Measurements from ENCODE around the gene XPNPEP2.

Gene XPNPEP2

DNA sequence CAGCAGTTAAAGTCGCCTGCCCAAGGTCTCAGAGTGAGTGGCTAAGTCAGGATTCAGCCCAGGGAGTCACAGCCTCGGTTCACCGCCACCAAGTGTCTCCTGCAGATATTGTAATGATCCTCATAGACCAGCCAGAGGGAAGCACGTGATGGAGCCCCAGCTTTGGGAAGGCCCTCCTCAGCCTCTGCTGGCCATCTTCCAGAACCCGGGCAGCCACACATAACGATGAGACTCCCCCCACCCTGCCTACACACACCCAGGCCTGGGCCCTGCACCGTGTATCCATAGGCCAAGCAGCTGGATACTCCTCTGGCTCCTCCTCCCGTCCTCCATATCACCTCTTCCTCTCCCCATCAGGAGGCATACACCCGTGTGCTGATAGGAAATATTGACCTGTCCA is 21.4 kb downstream of the XPNPEP2 start:
- H3K4me3 ChIP-seq (ENCODE audit: low read length), result no peak overlapping the region
- no peaks in the 10 kb centered on the region for H3K79me2 ChIP-seq (ENCODE audit: control insufficient read depth, low read length)
- H3K27ac ChIP-seq (ENCODE audit: low read depth, low read length), result no peak overlapping the region
- peaks cover 60% of the 10 kb centered on the region for H3K4me1 ChIP-seq (ENCODE audit: control insufficient read depth, low read length)
- no peaks in the 10 kb centered on the region for H3K9me3 ChIP-seq (ENCODE audit: control insufficient read depth, insufficient read depth, low read length)
- no peaks in the 10 kb centered on the region for H4K20me1 ChIP-seq (ENCODE audit: control insufficient read depth, insufficient read depth, low read depth, low read length)
- H3K27me3 ChIP-seq (ENCODE audit: control insufficient read depth, low read length), result no peaks in the 10 kb centered on the region
- H3K36me3 ChIP-seq (ENCODE audit: control insufficient read depth, low read length), result no peaks in the 10 kb centered on the region
- H3K9me2 ChIP-seq (replicated peaks; ENCODE audit: control insufficient read depth, low read length), result no peaks in the 10 kb centered on the region
- TF ChIP-seq EZH2phosphoT487 (IDR thresholded peaks at IDR 0.05; ENCODE audit: borderline replicate concordance, low read length), result no peak
- TF ChIP-seq, protein P1, sequence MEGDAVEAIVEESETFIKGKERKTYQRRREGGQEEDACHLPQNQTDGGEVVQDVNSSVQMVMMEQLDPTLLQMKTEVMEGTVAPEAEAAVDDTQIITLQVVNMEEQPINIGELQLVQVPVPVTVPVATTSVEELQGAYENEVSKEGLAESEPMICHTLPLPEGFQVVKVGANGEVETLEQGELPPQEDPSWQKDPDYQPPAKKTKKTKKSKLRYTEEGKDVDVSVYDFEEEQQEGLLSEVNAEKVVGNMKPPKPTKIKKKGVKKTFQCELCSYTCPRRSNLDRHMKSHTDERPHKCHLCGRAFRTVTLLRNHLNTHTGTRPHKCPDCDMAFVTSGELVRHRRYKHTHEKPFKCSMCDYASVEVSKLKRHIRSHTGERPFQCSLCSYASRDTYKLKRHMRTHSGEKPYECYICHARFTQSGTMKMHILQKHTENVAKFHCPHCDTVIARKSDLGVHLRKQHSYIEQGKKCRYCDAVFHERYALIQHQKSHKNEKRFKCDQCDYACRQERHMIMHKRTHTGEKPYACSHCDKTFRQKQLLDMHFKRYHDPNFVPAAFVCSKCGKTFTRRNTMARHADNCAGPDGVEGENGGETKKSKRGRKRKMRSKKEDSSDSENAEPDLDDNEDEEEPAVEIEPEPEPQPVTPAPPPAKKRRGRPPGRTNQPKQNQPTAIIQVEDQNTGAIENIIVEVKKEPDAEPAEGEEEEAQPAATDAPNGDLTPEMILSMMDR (IDR thresholded peaks at IDR 0.05; ENCODE audit: low read depth, low read length, poor library complexity, severe bottlenecking), result no peak
- H3F3A ChIP-seq (ENCODE audit: control insufficient read depth, insufficient read depth), result no peaks in the 10 kb centered on the region
- H3K4me2 ChIP-seq (ENCODE audit: low read length), result no peak overlapping the region

DNA sequence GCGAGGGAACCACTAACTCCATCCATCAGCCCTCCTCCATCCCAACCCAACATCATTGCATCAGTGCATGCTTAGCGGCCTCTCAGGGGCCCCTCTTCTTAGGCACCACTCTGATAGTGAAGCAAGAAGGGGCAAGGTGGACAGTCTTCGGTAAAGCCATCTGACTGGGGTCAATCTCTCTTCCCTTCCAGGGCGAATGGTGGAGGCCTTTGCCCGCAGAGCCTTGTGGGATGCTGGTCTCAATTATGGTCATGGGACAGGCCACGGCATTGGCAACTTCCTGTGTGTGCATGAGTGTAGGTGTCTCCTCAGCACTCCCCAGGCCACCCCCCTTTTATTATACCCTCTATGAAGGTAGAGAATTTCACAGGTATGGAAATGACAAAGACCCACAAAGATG is 22.2 kb downstream of the XPNPEP2 start:
- H3K4me2 ChIP-seq (ENCODE audit: low read length), result no peak overlapping the region
- no peaks in the 10 kb centered on the region for H3K9me2 ChIP-seq (replicated peaks; ENCODE audit: control insufficient read depth, low read length)
- TF ChIP-seq EZH2phosphoT487 (IDR thresholded peaks at IDR 0.05; ENCODE audit: borderline replicate concordance, low read length), result no peak
- TF ChIP-seq, protein P1 (IDR thresholded peaks at IDR 0.05; ENCODE audit: low read depth, low read length, poor library complexity, severe bottlenecking), result no peak
- no peaks in the 10 kb centered on the region for H3K79me2 ChIP-seq (ENCODE audit: control insufficient read depth, low read length)
- H3K9me3 ChIP-seq (ENCODE audit: control insufficient read depth, insufficient read depth, low read length), result no peaks in the 10 kb centered on the region
- H3F3A ChIP-seq (ENCODE audit: control insufficient read depth, insufficient read depth), result no peaks in the 10 kb centered on the region
- no peaks in the 10 kb centered on the region for H3K36me3 ChIP-seq (ENCODE audit: control insufficient read depth, low read length)
- H4K20me1 ChIP-seq (ENCODE audit: control insufficient read depth, insufficient read depth, low read depth, low read length), result no peaks in the 10 kb centered on the region
- no peak overlapping the region for H3K27ac ChIP-seq (ENCODE audit: low read depth, low read length)
- no peak overlapping the region for H3K4me3 ChIP-seq (ENCODE audit: low read length)
- H3K4me1 ChIP-seq (ENCODE audit: control insufficient read depth, low read length), result peaks cover 54% of the 10 kb centered on the region
- H3K27me3 ChIP-seq (ENCODE audit: control insufficient read depth, low read length), result no peaks in the 10 kb centered on the region

DNA sequence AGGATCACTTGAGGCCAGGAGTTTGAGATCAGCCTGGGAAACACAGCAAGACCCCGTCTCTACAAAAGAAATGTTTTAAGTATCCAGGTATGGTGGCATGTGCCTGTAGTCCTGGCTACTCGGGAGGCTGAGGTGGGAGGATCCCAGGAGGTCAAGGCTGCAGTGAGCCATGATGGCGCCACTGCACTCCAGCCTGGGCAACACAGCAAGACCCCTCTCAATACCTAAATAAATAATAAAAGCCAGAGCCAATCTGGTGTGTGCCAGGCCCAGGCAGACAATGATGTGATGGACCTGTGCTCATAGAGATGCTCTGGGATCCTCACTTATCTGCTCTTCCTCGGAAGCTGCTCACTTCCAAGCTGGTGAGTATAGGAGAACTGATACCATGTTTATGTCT is 22.8 kb downstream of the XPNPEP2 start:
- H3K4me2 ChIP-seq (ENCODE audit: low read length), result no peak overlapping the region
- no peaks in the 10 kb centered on the region for H3K27me3 ChIP-seq (ENCODE audit: control insufficient read depth, low read length)
- H3K9me3 ChIP-seq (ENCODE audit: control insufficient read depth, insufficient read depth, low read length), result no peaks in the 10 kb centered on the region
- H3K4me1 ChIP-seq (ENCODE audit: control insufficient read depth, low read length), result peaks cover 48% of the 10 kb centered on the region
- no peaks in the 10 kb centered on the region for H4K20me1 ChIP-seq (ENCODE audit: control insufficient read depth, insufficient read depth, low read depth, low read length)
- TF ChIP-seq, protein P1 (IDR thresholded peaks at IDR 0.05; ENCODE audit: low read depth, low read length, poor library complexity, severe bottlenecking), result no peak
- no peak for TF ChIP-seq EZH2phosphoT487 (IDR thresholded peaks at IDR 0.05; ENCODE audit: borderline replicate concordance, low read length)
- H3K36me3 ChIP-seq (ENCODE audit: control insufficient read depth, low read length), result no peaks in the 10 kb centered on the region
- H3K4me3 ChIP-seq (ENCODE audit: low read length), result no peak overlapping the region
- H3K9me2 ChIP-seq (replicated peaks; ENCODE audit: control insufficient read depth, low read length), result no peaks in the 10 kb centered on the region
- H3K27ac ChIP-seq (ENCODE audit: low read depth, low read length), result no peak overlapping the region
- no peaks in the 10 kb centered on the region for H3F3A ChIP-seq (ENCODE audit: control insufficient read depth, insufficient read depth)
- no peaks in the 10 kb centered on the region for H3K79me2 ChIP-seq (ENCODE audit: control insufficient read depth, low read length)

DNA sequence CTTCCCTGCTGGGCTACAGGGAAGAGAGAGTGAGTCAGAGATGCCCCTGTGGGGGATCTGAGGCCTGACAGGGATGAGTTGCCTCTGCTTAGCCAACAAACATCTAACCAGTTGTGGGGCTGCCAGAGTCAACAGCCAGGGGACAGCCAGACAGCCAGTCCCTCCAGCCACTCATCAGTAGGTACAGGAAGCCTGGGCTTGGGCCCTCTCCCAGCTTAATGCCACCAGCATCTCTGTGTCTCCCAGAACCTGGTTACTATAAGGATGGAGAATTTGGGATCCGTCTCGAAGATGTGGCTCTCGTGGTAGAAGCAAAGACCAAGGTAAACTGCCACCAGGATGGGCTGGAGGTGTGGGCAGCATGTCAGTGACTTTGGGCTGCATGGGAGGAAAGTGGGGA is 23.7 kb downstream of the XPNPEP2 start:
- Histone ChIP-seq H3K9me2 (replicated peaks; ENCODE audit: control insufficient read depth, low read length) (no peaks in the 10 kb centered on the region), H3K36me3 (ENCODE audit: control insufficient read depth, low read length) (no peaks in the 10 kb centered on the region), H3K27ac (ENCODE audit: low read depth, low read length) (no peak overlapping the region), H3F3A (ENCODE audit: control insufficient read depth, insufficient read depth) (no peaks in the 10 kb centered on the region), H3K4me1 (ENCODE audit: control insufficient read depth, low read length) (peaks cover 45% of the 10 kb centered on the region), H3K4me3 (ENCODE audit: low read length) (no peak overlapping the region), H3K79me2 (ENCODE audit: control insufficient read depth, low read length) (no peaks in the 10 kb centered on the region), H3K9me3 (ENCODE audit: control insufficient read depth, insufficient read depth, low read length) (no peaks in the 10 kb centered on the region), H3K27me3 (ENCODE audit: control insufficient read depth, low read length) (no peaks in the 10 kb centered on the region), H3K4me2 (ENCODE audit: low read length) (no peak overlapping the region), H4K20me1 (ENCODE audit: control insufficient read depth, insufficient read depth, low read depth, low read length) (no peaks in the 10 kb centered on the region)
- TF ChIP-seq, protein P1 (IDR thresholded peaks at IDR 0.05; ENCODE audit: low read depth, low read length, poor library complexity, severe bottlenecking), result no peak
- no peak for TF ChIP-seq EZH2phosphoT487 (IDR thresholded peaks at IDR 0.05; ENCODE audit: borderline replicate concordance, low read length)
